Measurements from ENCODE around the gene HIC1. TPM values are rescaled to one million over a fixed set of nuclear protein-coding genes. Genes with fewer than 3 reads are reported as not detected.
A peak's percentile ranks its signal among the peaks of the same experiment; 100 is the strongest.

HIC1 gene
- total RNA-seq, 2 experiments from 2014 or later = 0.19 to 0.32 TPM

- ChIA-PET CTCF (ENCODE audit: unreplicated experiment) (interaction anchor here (0.6 kb wide), 1 partner anchor 35 kb away, joined by 3 read pairs; no protein-coding TSS in a partner anchor), POLR2A (interaction anchor here (0.5 kb wide), 1 partner anchor 190 kb away, joined by 8 read pairs; no protein-coding TSS in a partner anchor)
- no peak overlapping the region for H2AFZ ChIP-seq (ENCODE audit: low read length)
- BruUV-seq (replicated peaks) = no TSS peak
- no peak overlapping the region for H3K27ac ChIP-seq (ENCODE audit: low read depth, low read length, poor library complexity, severe bottlenecking)
- TF ChIP-seq EZH2phosphoT487 (IDR thresholded peaks at IDR 0.05; ENCODE audit: borderline replicate concordance, low read depth, low read length) (no peak), CTCF (conservative IDR thresholded peaks at IDR 0.05; ENCODE audit: low read length) (no peak)
- H3K4me3 ChIP-seq (ENCODE audit: low read depth, low read length, poor library complexity, severe bottlenecking) = no peak overlapping the region
- H4K20me1 ChIP-seq (ENCODE audit: insufficient read depth, low read length) = no peaks in the 10 kb centered on the region
- H3K9me3 ChIP-seq (ENCODE audit: low read length) = no peaks in the 10 kb centered on the region
- no peaks in the 10 kb centered on the region for H3K36me3 ChIP-seq (ENCODE audit: insufficient read depth, low read length)
- intact Hi-C loops (cut with micrococcal nuclease; ENCODE audit: unreplicated experiment) = no loop called here
- no peaks in the 10 kb centered on the region for H3K9me2 ChIP-seq (ENCODE audit: insufficient read depth, low read length)
- H3K4me1 ChIP-seq (ENCODE audit: insufficient read depth, low read length, poor library complexity, severe bottlenecking) = peaks cover 42% of the 10 kb centered on the region
- H3K4me2 ChIP-seq (ENCODE audit: low read length) = no peak overlapping the region
- no peak for DNase-seq (ENCODE audit: low spot score)
- no peaks in the 10 kb centered on the region for H3K79me2 ChIP-seq (ENCODE audit: insufficient read depth, low read depth, low read length)
Measured at GRCh38 chr17:2093349-2093748, 38.4 kb downstream of the HIC1 start.

DNA sequence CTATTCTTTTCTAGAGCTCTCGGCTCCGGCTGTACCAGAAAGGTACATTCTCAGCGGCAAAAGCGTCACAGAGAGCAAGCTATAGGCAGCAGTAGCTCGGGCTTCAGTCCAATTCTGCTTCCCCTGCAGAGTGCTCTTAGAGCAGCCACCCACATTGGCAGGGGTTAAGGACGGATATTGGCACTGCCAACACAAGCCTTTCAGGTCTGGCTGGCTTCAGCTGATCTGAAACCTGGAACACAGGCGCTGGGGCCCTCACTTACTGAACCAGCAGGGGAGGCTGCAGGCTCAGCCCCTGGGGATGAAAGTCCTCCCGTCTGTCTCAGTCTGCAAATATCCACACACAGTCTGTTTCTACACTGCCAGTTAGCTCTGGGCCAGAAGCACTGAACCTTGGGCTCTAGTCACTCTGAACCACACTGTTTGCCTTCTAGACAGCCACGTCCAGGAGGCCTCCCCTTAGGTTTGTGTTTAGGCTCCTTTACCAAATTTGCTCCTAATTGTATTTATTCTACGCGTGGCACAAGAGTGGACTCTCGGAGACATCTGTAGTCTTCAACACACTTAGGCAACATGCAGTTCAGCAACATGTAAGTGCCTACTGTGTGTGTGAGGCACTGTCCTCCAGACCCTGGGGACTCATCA, 40.1 kb downstream of the HIC1 start:
- no peak overlapping the region for H3K4me3 ChIP-seq (ENCODE audit: low read depth, low read length, poor library complexity, severe bottlenecking)
- no peaks in the 10 kb centered on the region for H4K20me1 ChIP-seq (ENCODE audit: insufficient read depth, low read length)
- no peaks in the 10 kb centered on the region for H3K9me3 ChIP-seq (ENCODE audit: low read length)
- H3K79me2 ChIP-seq (ENCODE audit: insufficient read depth, low read depth, low read length) = no peaks in the 10 kb centered on the region
- no peak overlapping the region for H3K27ac ChIP-seq (ENCODE audit: low read depth, low read length, poor library complexity, severe bottlenecking)
- no peaks in the 10 kb centered on the region for H3K36me3 ChIP-seq (ENCODE audit: insufficient read depth, low read length)
- intact Hi-C loops (cut with micrococcal nuclease; ENCODE audit: unreplicated experiment) = no loop called here
- no peak overlapping the region for H2AFZ ChIP-seq (ENCODE audit: low read length)
- DNase-seq (ENCODE audit: low spot score) = peak; percentile 27
- TF ChIP-seq CTCF (conservative IDR thresholded peaks at IDR 0.05; ENCODE audit: low read length) (peak; percentile 52), EZH2phosphoT487 (IDR thresholded peaks at IDR 0.05; ENCODE audit: borderline replicate concordance, low read depth, low read length) (no peak)
- H3K4me1 ChIP-seq (ENCODE audit: insufficient read depth, low read length, poor library complexity, severe bottlenecking) = peaks cover 26% of the 10 kb centered on the region
- no peak overlapping the region for H3K4me2 ChIP-seq (ENCODE audit: low read length)
- BruUV-seq (replicated peaks) = no TSS peak
- ChIA-PET CTCF (ENCODE audit: unreplicated experiment) (no interaction called here), POLR2A (interaction anchor here (1.2 kb wide), 1 partner anchor 27 kb away, joined by 3 read pairs; no protein-coding TSS in a partner anchor)
- no peaks in the 10 kb centered on the region for H3K9me2 ChIP-seq (ENCODE audit: insufficient read depth, low read length)

DNA sequence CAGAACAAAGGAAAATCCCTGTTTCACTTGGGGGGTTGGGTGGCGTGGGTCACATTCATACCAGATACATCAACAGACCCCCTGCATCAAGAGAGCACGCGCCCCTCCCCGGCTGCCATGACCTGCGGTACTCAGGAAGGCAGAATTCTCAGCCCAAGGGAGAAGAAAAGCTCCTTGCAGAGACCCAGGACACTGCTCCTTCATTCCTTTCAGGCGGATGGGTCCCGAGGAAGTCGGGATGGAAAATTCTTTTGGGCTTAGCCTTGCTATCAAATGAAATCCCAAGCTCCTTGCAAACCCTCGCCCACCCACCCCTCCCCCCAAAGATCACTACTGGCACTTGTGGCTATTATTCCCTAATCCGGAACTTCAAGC, 40.6 kb downstream of the HIC1 start:
- H4K20me1 ChIP-seq (ENCODE audit: insufficient read depth, low read length) = no peaks in the 10 kb centered on the region
- H3K79me2 ChIP-seq (ENCODE audit: insufficient read depth, low read depth, low read length) = no peaks in the 10 kb centered on the region
- BruUV-seq (replicated peaks) = no TSS peak
- CTCF ChIA-PET (ENCODE audit: unreplicated experiment) = no interaction called here
- peaks cover 20% of the 10 kb centered on the region for H3K4me1 ChIP-seq (ENCODE audit: insufficient read depth, low read length, poor library complexity, severe bottlenecking)
- POLR2A ChIA-PET = no interaction called here
- no peak overlapping the region for H3K27ac ChIP-seq (ENCODE audit: low read depth, low read length, poor library complexity, severe bottlenecking)
- intact Hi-C loops (cut with micrococcal nuclease; ENCODE audit: unreplicated experiment) = no loop called here
- no peak overlapping the region for H2AFZ ChIP-seq (ENCODE audit: low read length)
- DNase-seq (ENCODE audit: low spot score) = no peak
- no peak overlapping the region for H3K4me2 ChIP-seq (ENCODE audit: low read length)
- no peak overlapping the region for H3K4me3 ChIP-seq (ENCODE audit: low read depth, low read length, poor library complexity, severe bottlenecking)
- H3K9me2 ChIP-seq (ENCODE audit: insufficient read depth, low read length) = no peaks in the 10 kb centered on the region
- no peaks in the 10 kb centered on the region for H3K9me3 ChIP-seq (ENCODE audit: low read length)
- no peak for TF ChIP-seq CTCF (conservative IDR thresholded peaks at IDR 0.05; ENCODE audit: low read length)
- no peak for TF ChIP-seq EZH2phosphoT487 (IDR thresholded peaks at IDR 0.05; ENCODE audit: borderline replicate concordance, low read depth, low read length)
- no peaks in the 10 kb centered on the region for H3K36me3 ChIP-seq (ENCODE audit: insufficient read depth, low read length)

Data from OCI-LY7 (cell line).